ENCODE data around the gene CCDC34.
"Not testable (repeated sequence)": the region's sequence is repeated elsewhere in the genome, so short reads cannot be mapped to it uniquely, and the experiment has no call there.

CCDC34 gene

GRCh38 chr11:27358296-27358695 is 4.7 kb downstream of the CCDC34 start:
- H3K4me3 ChIP-seq (ENCODE audit: low read length) = no peak overlapping the region
- TF ChIP-seq ZNF274 (IDR thresholded peaks at IDR 0.05; ENCODE audit: low read depth, low read length) = no peak

- TF ChIP-seq ZNF274 (IDR thresholded peaks at IDR 0.05; ENCODE audit: low read depth, low read length) = no peak
- H3K4me3 ChIP-seq (ENCODE audit: low read length) = no peak overlapping the region
Measured at GRCh38 chr11:27357250-27357649, 5.8 kb downstream of the CCDC34 start.

- no peak for TF ChIP-seq ZNF274 (IDR thresholded peaks at IDR 0.05; ENCODE audit: low read depth, low read length)
- H3K4me3 ChIP-seq (ENCODE audit: low read length) = no peak overlapping the region
Measured at GRCh38 chr11:27356624-27357222, 6.3 kb downstream of the CCDC34 start.

GRCh38 chr11:27355575-27356104 is 7.4 kb downstream of the CCDC34 start:
- TF ChIP-seq ZNF274 (IDR thresholded peaks at IDR 0.05; ENCODE audit: low read depth, low read length) = no peak
- H3K4me3 ChIP-seq (ENCODE audit: low read length) = no peak overlapping the region

- no peak for TF ChIP-seq ZNF274 (IDR thresholded peaks at IDR 0.05; ENCODE audit: low read depth, low read length)
- no peak overlapping the region for H3K4me3 ChIP-seq (ENCODE audit: low read length)
Measured at GRCh38 chr11:27354359-27354965, 8.6 kb downstream of the CCDC34 start.

GRCh38 chr11:27353593-27354358 is 9.2 kb downstream of the CCDC34 start:
- no peak overlapping the region for H3K4me3 ChIP-seq (ENCODE audit: low read length)
- no peak for TF ChIP-seq ZNF274 (IDR thresholded peaks at IDR 0.05; ENCODE audit: low read depth, low read length)

- no peak overlapping the region for H3K4me3 ChIP-seq (ENCODE audit: low read length)
- TF ChIP-seq ZNF274 (IDR thresholded peaks at IDR 0.05; ENCODE audit: low read depth, low read length) = no peak
Measured at GRCh38 chr11:27352781-27353180, 10.2 kb downstream of the CCDC34 start.

- no peak for TF ChIP-seq ZNF274 (IDR thresholded peaks at IDR 0.05; ENCODE audit: low read depth, low read length)
- no peak overlapping the region for H3K4me3 ChIP-seq (ENCODE audit: low read length)
Measured at GRCh38 chr11:27350511-27350910, 12.5 kb downstream of the CCDC34 start.

- TF ChIP-seq ZNF274 (IDR thresholded peaks at IDR 0.05; ENCODE audit: low read depth, low read length) = no peak
- no peak overlapping the region for H3K4me3 ChIP-seq (ENCODE audit: low read length)
Measured at GRCh38 chr11:27349919-27350318, 13.1 kb downstream of the CCDC34 start.

- no peak for TF ChIP-seq ZNF274 (IDR thresholded peaks at IDR 0.05; ENCODE audit: low read depth, low read length)
- H3K4me3 ChIP-seq (ENCODE audit: low read length) = no peak overlapping the region
Measured at GRCh38 chr11:27348340-27348873, 14.6 kb downstream of the CCDC34 start.

- TF ChIP-seq ZNF274 (IDR thresholded peaks at IDR 0.05; ENCODE audit: low read depth, low read length) = no peak
Measured at GRCh38 chr11:27347359-27348339, 15.4 kb downstream of the CCDC34 start.

GRCh38 chr11:27339941-27340340 is 23.1 kb downstream of the CCDC34 start:
- TF ChIP-seq ZNF274 (IDR thresholded peaks at IDR 0.05; ENCODE audit: low read depth, low read length) = no peak

More at GRCh38 chr11:27347359-27348339, 15.4 kb downstream of the CCDC34 start:
- no peak overlapping the region for H3K4me3 ChIP-seq (ENCODE audit: low read length)

GRCh38 chr11:27334764-27335163 is 28.3 kb downstream of the CCDC34 start:
- not testable (repeated sequence) for H3K4me3 ChIP-seq (ENCODE audit: low read length)

More at GRCh38 chr11:27339941-27340340, 23.1 kb downstream of the CCDC34 start:
- H3K4me3 ChIP-seq (ENCODE audit: low read length) = no peak overlapping the region
